Measurements from ENCODE around the gene ACY1. TPM values are rescaled to one million over a fixed set of nuclear protein-coding genes. Genes with fewer than 3 reads are reported as not detected.

ACY1 gene
- total RNA-seq, 4 donors from 2014 or later, result 24.5 to 60.3 (median 31.4) TPM

- TF ChIP-seq, protein P1, sequence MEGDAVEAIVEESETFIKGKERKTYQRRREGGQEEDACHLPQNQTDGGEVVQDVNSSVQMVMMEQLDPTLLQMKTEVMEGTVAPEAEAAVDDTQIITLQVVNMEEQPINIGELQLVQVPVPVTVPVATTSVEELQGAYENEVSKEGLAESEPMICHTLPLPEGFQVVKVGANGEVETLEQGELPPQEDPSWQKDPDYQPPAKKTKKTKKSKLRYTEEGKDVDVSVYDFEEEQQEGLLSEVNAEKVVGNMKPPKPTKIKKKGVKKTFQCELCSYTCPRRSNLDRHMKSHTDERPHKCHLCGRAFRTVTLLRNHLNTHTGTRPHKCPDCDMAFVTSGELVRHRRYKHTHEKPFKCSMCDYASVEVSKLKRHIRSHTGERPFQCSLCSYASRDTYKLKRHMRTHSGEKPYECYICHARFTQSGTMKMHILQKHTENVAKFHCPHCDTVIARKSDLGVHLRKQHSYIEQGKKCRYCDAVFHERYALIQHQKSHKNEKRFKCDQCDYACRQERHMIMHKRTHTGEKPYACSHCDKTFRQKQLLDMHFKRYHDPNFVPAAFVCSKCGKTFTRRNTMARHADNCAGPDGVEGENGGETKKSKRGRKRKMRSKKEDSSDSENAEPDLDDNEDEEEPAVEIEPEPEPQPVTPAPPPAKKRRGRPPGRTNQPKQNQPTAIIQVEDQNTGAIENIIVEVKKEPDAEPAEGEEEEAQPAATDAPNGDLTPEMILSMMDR (IDR thresholded peaks at IDR 0.05; ENCODE audit: low read depth), result no peak
Measured at GRCh38 chr3:52030714-52031310, 47.5 kb downstream of the ACY1 start.

DNA sequence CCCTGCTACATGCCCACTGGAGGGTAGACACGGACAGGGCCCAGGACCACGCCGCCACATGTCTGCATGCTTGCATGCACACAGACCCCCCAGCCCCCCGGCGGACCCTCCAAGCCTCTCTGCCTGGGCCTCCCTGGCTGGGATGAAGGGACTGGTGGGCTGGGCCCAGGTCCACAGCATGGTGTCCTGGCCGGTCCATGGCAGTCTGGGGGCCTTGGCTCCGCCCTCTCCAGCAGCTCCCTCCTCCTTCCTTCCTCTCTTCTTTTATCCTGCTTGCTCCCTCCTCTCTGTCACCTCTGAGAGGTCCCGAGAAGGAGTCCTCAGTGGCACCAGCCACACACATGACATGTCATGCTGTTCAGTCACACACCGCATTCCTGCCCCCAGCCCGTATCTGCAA lies 48.6 kb downstream of the ACY1 start:
- TF ChIP-seq, protein P1 (IDR thresholded peaks at IDR 0.05; ENCODE audit: low read depth), result no peak

- TF ChIP-seq, protein P1 (IDR thresholded peaks at IDR 0.05; ENCODE audit: low read depth), result no peak
Measured at GRCh38 chr3:52032702-52033408, 49.5 kb downstream of the ACY1 start.

- TF ChIP-seq, protein P1 (IDR thresholded peaks at IDR 0.05; ENCODE audit: low read depth), result no peak
Measured at GRCh38 chr3:52034212-52034611, 50.9 kb downstream of the ACY1 start.

DNA sequence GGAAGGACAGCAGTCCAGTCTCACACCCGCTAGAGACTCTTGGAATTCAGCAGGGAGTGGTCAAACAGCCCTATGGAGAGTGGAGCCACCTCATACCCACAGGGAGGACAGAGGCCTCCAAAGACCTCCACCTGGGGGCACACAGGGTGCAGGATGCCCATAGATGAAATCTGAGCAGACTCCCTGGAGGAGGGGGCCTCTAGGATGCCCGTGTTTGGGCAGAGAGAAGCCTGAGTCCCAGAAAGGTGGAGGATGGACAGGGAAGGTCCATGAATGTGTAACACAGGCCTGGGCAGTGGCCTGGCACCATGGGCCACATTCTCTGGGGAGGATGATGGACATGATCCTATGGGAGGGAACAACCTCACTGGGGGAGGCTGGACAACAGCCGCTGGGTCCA lies 51.3 kb downstream of the ACY1 start:
- TF ChIP-seq, protein P1 (IDR thresholded peaks at IDR 0.05; ENCODE audit: low read depth), result no peak

DNA sequence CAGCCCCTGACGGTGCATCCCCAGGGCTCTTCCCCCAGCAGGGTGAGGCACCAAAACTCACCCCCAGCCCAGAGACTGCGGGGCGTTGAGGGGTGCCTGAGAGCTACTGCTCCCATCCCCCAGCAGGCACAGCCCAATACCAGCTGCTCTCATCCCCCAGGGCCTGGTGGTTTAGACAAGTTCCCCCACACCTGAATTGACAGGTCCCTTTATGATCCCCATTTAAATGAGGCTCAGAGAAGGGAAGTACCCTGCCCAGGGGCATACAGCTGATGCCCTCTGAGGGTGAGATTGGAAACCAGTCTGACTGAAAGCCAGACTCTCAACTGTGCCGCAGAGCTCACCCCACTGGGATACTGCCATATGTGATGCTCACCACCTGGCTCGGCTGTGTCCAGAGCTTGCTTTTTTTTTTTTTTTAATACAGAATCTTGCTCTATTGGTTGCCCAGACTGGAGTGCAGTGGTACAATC lies 52.9 kb downstream of the ACY1 start:
- TF ChIP-seq, protein P1 (IDR thresholded peaks at IDR 0.05; ENCODE audit: low read depth), result no peak

DNA sequence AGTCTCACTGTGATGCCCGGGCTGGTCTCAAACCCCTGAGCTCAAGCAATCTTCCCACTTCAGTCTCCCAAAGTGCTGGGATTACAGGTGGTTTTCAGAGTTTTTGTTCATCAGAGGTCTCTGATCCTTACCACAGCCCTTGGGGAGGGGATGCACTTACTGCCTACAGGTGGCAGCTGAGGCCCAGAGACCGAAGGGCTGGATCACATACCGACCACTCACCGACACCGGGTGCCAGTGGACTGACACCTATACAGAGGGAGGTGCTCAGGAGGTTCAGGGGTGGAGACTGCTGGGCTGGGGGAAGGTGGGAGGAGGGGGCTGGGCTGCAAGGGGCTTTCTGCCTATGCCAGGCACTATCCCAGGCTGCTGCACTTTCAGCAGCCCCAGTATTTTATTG lies 53.5 kb downstream of the ACY1 start:
- TF ChIP-seq, protein P1 (IDR thresholded peaks at IDR 0.05; ENCODE audit: low read depth), result no peak

Measured in subcutaneous adipose tissue (tissue), 4 donors.